HEK293 (cell line): Measurements from ENCODE around the gene TMEM234.

Experiments used
- CTCF ChIA-PET: fragments of 350-600 bp; formaldehyde crosslinking; extraction: SDS; loops from one replicate; lab custom pipeline; 2021; ENCODE audit warnings: antibody characterized with exemption; lab: Yijun Ruan, JAX
- POLR2A ChIA-PET: fragments of 300-600 bp; formaldehyde crosslinking; extraction: SDS; loops from one replicate; lab custom pipeline; 2020; ENCODE audit warnings: antibody characterized with exemption, inconsistent platforms; lab: Yijun Ruan, JAX
- H3K27ac ChIP-seq: fragments of 200-500 bp; sonication (Bioruptor generic); 2 replicates; pipeline ENCODE4 v1.5.1; 2014; ENCODE audit warnings: low read depth, low read length, control low read depth, inconsistent platforms; ENCODE audit errors: extremely low read depth
- H3K36me3 ChIP-seq, 2 experiments: fragments of 200-500 bp in 1 of 2; sonication (Bioruptor generic) in 1 of 2; 1 replicate in 1 of 2; 2 replicates in 1 of 2; pipeline ENCODE4 v1.5.1; 2014 to 2017; ENCODE audit warnings: inconsistent platforms in 2 of 2, low read length in 2 of 2; ENCODE audit not compliant: control insufficient read depth in 2 of 2, insufficient read depth in 1 of 2
- H3K4me1 ChIP-seq: fragments of 200-500 bp; sonication (Bioruptor generic); 2 replicates; pipeline ENCODE4 v1.5.1; 2014; ENCODE audit warnings: mild to moderate bottlenecking, low read length, inconsistent platforms; ENCODE audit not compliant: control insufficient read depth, insufficient read depth
- H3K4me3 ChIP-seq: 2 replicates; pipeline ENCODE4 v1.5.1; 2011; ENCODE audit warnings: low read depth, mild to moderate bottlenecking, control low read depth, low read length, moderate library complexity
- H3K9me3 ChIP-seq: fragments of 200-500 bp; sonication (Bioruptor generic); 2 replicates; pipeline ENCODE4 v1.5.1; 2014; ENCODE audit warnings: low read depth, low read length, inconsistent platforms; ENCODE audit not compliant: control insufficient read depth, insufficient read depth
- BCL11B ChIP-seq: fragments of 450-650 bp; formaldehyde crosslinking; IDR thresholded peaks from 2 replicates; pipeline ENCODE4 v1.5.1; 2016; ENCODE audit warnings: low read depth, missing biosample characterization, missing genetic modification characterization
- GFI1B ChIP-seq: fragments of 450-650 bp; formaldehyde crosslinking; IDR thresholded peaks from 2 replicates; pipeline ENCODE4 v1.5.1; 2016; ENCODE audit warnings: missing biosample characterization, missing genetic modification characterization
- HOXA7 ChIP-seq: sonication (generic); formaldehyde crosslinking; IDR thresholded peaks from 2 replicates; pipeline ENCODE4 v1.8.1; 2022; ENCODE audit warnings: missing genetic modification reagents, borderline replicate concordance
- KLF1 ChIP-seq: fragments of 450-650 bp; formaldehyde crosslinking; IDR thresholded peaks from 2 replicates; pipeline ENCODE4 v1.5.1; 2016; ENCODE audit warnings: missing biosample characterization, missing genetic modification characterization
- KLF8 ChIP-seq: fragments of 450-650 bp; formaldehyde crosslinking; IDR thresholded peaks from 2 replicates; pipeline ENCODE4 v1.5.1; 2016; ENCODE audit warnings: missing biosample characterization, missing genetic modification characterization
- KLF9 ChIP-seq: fragments of 450-650 bp; formaldehyde crosslinking; IDR thresholded peaks from 2 replicates; pipeline ENCODE4 v1.5.1; 2016; ENCODE audit warnings: missing biosample characterization, missing genetic modification characterization, low read depth
- MZF1 ChIP-seq: fragments of 450-650 bp; formaldehyde crosslinking; IDR thresholded peaks from 2 replicates; pipeline ENCODE4 v1.5.1; 2017; ENCODE audit warnings: missing biosample characterization, missing genetic modification characterization, borderline replicate concordance
- OSR2 ChIP-seq: fragments of 450-650 bp; formaldehyde crosslinking; IDR thresholded peaks from 2 replicates; pipeline ENCODE4 v1.5.1; 2016; ENCODE audit warnings: missing biosample characterization, missing genetic modification characterization
- ZBTB20 ChIP-seq: fragments of 450-650 bp; formaldehyde crosslinking; IDR thresholded peaks from 2 replicates; pipeline ENCODE4 v1.5.1; 2016; ENCODE audit warnings: missing biosample characterization, missing genetic modification characterization
- ZFP3 ChIP-seq: fragments of 450-650 bp; formaldehyde crosslinking; IDR thresholded peaks from 2 replicates; pipeline ENCODE4 v1.5.1; 2016; ENCODE audit warnings: low read depth, missing biosample characterization, missing genetic modification characterization
- ZIC2 ChIP-seq: fragments of 450-650 bp; formaldehyde crosslinking; IDR thresholded peaks from 2 replicates; pipeline ENCODE4 v1.5.1; 2016; ENCODE audit warnings: missing biosample characterization, missing genetic modification characterization
- ZNF114 ChIP-seq: fragments of 450-650 bp; formaldehyde crosslinking; IDR thresholded peaks from 2 replicates; pipeline ENCODE4 v1.5.0; 2017; ENCODE audit warnings: missing biosample characterization, missing genetic modification characterization
- ZNF121 ChIP-seq: fragments of 450-650 bp; formaldehyde crosslinking; IDR thresholded peaks from 2 replicates; pipeline ENCODE4 v1.5.1; 2016; ENCODE audit warnings: missing biosample characterization, missing genetic modification characterization
- ZNF133 ChIP-seq: fragments of 450-650 bp; formaldehyde crosslinking; IDR thresholded peaks from 2 replicates; pipeline ENCODE4 v1.5.1; 2016; ENCODE audit warnings: missing biosample characterization, missing genetic modification characterization
- ZNF155 ChIP-seq: fragments of 450-650 bp; formaldehyde crosslinking; IDR thresholded peaks from 2 replicates; pipeline ENCODE4 v1.5.1; 2016; ENCODE audit warnings: missing biosample characterization, missing genetic modification characterization
- ZNF221 ChIP-seq: fragments of 450-650 bp; formaldehyde crosslinking; IDR thresholded peaks from 2 replicates; pipeline ENCODE4 v1.5.1; 2017; ENCODE audit warnings: missing biosample characterization, missing genetic modification characterization, borderline replicate concordance
- ZNF24 ChIP-seq: fragments of 450-650 bp; formaldehyde crosslinking; IDR thresholded peaks from 2 replicates; pipeline ENCODE4 v1.5.1; 2016; ENCODE audit warnings: missing biosample characterization, missing genetic modification characterization
- ZNF302 ChIP-seq: fragments of 450-650 bp; formaldehyde crosslinking; IDR thresholded peaks from 2 replicates; pipeline ENCODE4 v1.5.1; 2016; ENCODE audit warnings: missing biosample characterization, missing genetic modification characterization, low read depth
- ZNF311 ChIP-seq: fragments of 450-650 bp; formaldehyde crosslinking; IDR thresholded peaks from 2 replicates; pipeline ENCODE4 v1.5.1; 2017; ENCODE audit warnings: missing biosample characterization, missing genetic modification characterization, borderline replicate concordance
- ZNF354C ChIP-seq: fragments of 450-650 bp; formaldehyde crosslinking; IDR thresholded peaks from 2 replicates; pipeline ENCODE4 v1.5.1; 2016; ENCODE audit warnings: missing biosample characterization, missing genetic modification characterization, low read depth, borderline replicate concordance
- ZNF48 ChIP-seq: fragments of 450-650 bp; formaldehyde crosslinking; IDR thresholded peaks from 2 replicates; pipeline ENCODE4 v1.5.1; 2016; ENCODE audit warnings: missing biosample characterization, missing genetic modification characterization
- ZNF521 ChIP-seq: fragments of 450-650 bp; formaldehyde crosslinking; IDR thresholded peaks from 2 replicates; pipeline ENCODE4 v1.5.1; 2017; ENCODE audit warnings: missing biosample characterization, mild to moderate bottlenecking, missing genetic modification characterization
- ZNF701 ChIP-seq: fragments of 450-650 bp; formaldehyde crosslinking; IDR thresholded peaks from 2 replicates; pipeline ENCODE4 v1.5.1; 2016; ENCODE audit warnings: missing biosample characterization, missing genetic modification characterization
- ZNF707 ChIP-seq: fragments of 450-650 bp; formaldehyde crosslinking; IDR thresholded peaks from 2 replicates; pipeline ENCODE4 v1.5.1; 2016; ENCODE audit warnings: missing biosample characterization, missing genetic modification characterization
- ZNF777 ChIP-seq: fragments of 450-650 bp; formaldehyde crosslinking; IDR thresholded peaks from 2 replicates; pipeline ENCODE4 v1.5.1; 2017; ENCODE audit warnings: missing biosample characterization, missing genetic modification characterization, borderline replicate concordance
- ZNF837 ChIP-seq: fragments of 450-650 bp; formaldehyde crosslinking; IDR thresholded peaks from 2 replicates; pipeline ENCODE4 v1.5.1; 2016; ENCODE audit warnings: missing biosample characterization, missing genetic modification characterization
- ZSCAN23 ChIP-seq: fragments of 450-650 bp; formaldehyde crosslinking; IDR thresholded peaks from 2 replicates; pipeline ENCODE4 v1.5.1; 2016; ENCODE audit warnings: missing biosample characterization, missing genetic modification characterization
- TF ChIP-seq, protein P1 (sequence below): fragments of 450-650 bp; formaldehyde crosslinking; IDR thresholded peaks from 2 replicates; pipeline ENCODE4 v1.5.1; 2017; ENCODE audit warnings: missing biosample characterization, mild to moderate bottlenecking, missing genetic modification characterization, moderate library complexity
- TF ChIP-seq, protein P2 (sequence below): fragments of 450-650 bp; formaldehyde crosslinking; IDR thresholded peaks from 2 replicates; pipeline ENCODE4 v1.5.1; 2016; ENCODE audit warnings: missing biosample characterization, missing genetic modification characterization
- TF ChIP-seq, protein P3 (sequence below): fragments of 450-650 bp; formaldehyde crosslinking; IDR thresholded peaks from 2 replicates; pipeline ENCODE4 v1.5.1; 2016; ENCODE audit warnings: missing biosample characterization, missing genetic modification characterization
- TF ChIP-seq, protein P4 (sequence below): fragments of 450-650 bp; formaldehyde crosslinking; IDR thresholded peaks from 2 replicates; pipeline ENCODE4 v1.5.1; 2017; ENCODE audit warnings: missing biosample characterization, missing genetic modification characterization

The TMEM234 gene

DNA sequence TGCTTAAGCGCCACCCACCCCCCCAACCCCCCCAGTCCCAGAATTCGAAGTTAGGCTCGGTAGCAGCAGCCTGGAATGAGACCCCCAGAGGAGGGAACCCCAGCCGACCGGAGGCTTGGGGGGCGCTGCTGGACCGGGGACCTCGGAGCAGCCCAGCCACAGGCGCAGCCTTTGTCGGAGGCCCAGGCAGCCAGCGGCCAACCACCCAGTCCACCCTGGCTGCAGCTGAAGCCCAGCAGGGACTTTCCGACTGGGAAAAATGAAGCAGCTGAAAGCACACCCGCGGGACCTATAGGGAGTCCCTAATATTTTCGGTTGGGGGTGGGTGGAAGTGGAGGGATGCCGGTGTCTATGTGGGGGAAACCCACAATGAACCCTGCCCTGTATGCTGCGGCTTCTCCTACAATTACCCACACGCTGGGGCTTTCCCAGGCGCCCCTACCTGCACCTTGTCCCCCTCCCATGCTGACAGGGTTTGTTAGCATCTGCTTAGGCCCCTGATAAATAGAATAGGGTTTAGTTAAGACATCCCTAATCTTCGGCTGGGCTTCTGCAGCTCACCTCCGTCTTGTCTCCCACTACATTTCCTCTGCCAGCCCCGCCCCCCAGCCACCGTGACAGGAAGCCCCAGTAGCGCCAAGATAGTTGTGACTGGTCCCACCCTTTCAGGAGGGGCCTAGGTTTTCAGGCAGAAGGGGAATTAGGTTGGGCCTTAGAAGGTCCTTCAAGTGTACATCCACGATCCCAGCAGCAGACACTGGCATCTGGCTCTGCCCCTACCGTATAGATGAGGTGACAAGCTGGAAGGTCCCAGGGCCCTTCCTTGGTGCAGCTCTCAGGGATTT lies 20.9 kb downstream of the TMEM234 start:
- Histone ChIP-seq H3K9me3 (no peaks in the 10 kb centered on the region), H3K4me1 (no peaks in the 10 kb centered on the region; the same call in 1 of the 2 replicates), H3K36me3 (peaks cover 0 to 47% of the 10 kb centered on the region in 2 experiments; a peak in 1 of 3 replicates), H3K4me3 (peak overlapping the region; percentile 49), H3K27ac (no peak overlapping the region)
- ChIA-PET POLR2A (interaction anchor here (0.6 to 3.5 kb wide), 9 partner anchors 8 to 209 kb away, joined by 3 to 16 read pairs (median 5); partner anchors contain the start of genes DCDC2B, KPNA6 and MARCKSL1), CTCF (interaction anchor here (0.5 to 1.2 kb wide), 4 partner anchors 19 to 127 kb away, joined by 3 to 4 read pairs (median 3); partner anchors contain the start of gene TXLNA)
- no peak for TF ChIP-seq ZSCAN23 (tag by site-specific recombination)
- TF ChIP-seq MZF1 (tag by site-specific recombination): no peak
- TF ChIP-seq HOXA7 (CRISPR knock-in tag): no peak
- TF ChIP-seq ZNF707 (tag by site-specific recombination): no peak
- TF ChIP-seq, protein P1, sequence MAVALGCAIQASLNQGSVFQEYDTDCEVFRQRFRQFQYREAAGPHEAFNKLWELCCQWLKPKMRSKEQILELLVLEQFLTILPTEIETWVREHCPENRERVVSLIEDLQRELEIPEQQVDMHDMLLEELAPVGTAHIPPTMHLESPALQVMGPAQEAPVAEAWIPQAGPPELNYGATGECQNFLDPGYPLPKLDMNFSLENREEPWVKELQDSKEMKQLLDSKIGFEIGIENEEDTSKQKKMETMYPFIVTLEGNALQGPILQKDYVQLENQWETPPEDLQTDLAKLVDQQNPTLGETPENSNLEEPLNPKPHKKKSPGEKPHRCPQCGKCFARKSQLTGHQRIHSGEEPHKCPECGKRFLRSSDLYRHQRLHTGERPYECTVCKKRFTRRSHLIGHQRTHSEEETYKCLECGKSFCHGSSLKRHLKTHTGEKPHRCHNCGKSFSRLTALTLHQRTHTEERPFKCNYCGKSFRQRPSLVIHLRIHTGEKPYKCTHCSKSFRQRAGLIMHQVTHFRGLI: peak; percentile 99
- TF ChIP-seq ZNF114 (tag by site-specific recombination): no peak
- TF ChIP-seq, protein P2, sequence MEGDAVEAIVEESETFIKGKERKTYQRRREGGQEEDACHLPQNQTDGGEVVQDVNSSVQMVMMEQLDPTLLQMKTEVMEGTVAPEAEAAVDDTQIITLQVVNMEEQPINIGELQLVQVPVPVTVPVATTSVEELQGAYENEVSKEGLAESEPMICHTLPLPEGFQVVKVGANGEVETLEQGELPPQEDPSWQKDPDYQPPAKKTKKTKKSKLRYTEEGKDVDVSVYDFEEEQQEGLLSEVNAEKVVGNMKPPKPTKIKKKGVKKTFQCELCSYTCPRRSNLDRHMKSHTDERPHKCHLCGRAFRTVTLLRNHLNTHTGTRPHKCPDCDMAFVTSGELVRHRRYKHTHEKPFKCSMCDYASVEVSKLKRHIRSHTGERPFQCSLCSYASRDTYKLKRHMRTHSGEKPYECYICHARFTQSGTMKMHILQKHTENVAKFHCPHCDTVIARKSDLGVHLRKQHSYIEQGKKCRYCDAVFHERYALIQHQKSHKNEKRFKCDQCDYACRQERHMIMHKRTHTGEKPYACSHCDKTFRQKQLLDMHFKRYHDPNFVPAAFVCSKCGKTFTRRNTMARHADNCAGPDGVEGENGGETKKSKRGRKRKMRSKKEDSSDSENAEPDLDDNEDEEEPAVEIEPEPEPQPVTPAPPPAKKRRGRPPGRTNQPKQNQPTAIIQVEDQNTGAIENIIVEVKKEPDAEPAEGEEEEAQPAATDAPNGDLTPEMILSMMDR: peak; percentile 57; the same call in 1 of the 2 replicates
- no peak for TF ChIP-seq BCL11B (tag by site-specific recombination)
- no peak for TF ChIP-seq ZNF521 (tag by site-specific recombination)
- no peak for TF ChIP-seq ZNF777 (tag by site-specific recombination)
- TF ChIP-seq ZNF121 (tag by site-specific recombination): no peak
- TF ChIP-seq ZFP3 (tag by site-specific recombination): no peak
- TF ChIP-seq, protein P3, sequence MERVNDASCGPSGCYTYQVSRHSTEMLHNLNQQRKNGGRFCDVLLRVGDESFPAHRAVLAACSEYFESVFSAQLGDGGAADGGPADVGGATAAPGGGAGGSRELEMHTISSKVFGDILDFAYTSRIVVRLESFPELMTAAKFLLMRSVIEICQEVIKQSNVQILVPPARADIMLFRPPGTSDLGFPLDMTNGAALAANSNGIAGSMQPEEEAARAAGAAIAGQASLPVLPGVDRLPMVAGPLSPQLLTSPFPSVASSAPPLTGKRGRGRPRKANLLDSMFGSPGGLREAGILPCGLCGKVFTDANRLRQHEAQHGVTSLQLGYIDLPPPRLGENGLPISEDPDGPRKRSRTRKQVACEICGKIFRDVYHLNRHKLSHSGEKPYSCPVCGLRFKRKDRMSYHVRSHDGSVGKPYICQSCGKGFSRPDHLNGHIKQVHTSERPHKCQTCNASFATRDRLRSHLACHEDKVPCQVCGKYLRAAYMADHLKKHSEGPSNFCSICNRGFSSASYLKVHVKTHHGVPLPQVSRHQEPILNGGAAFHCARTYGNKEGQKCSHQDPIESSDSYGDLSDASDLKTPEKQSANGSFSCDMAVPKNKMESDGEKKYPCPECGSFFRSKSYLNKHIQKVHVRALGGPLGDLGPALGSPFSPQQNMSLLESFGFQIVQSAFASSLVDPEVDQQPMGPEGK (tag by site-specific recombination): peak; percentile 6; the same call in 1 of the 2 replicates
- TF ChIP-seq KLF9 (tag by site-specific recombination): peak; percentile 63
- TF ChIP-seq KLF8 (tag by site-specific recombination): 0 out of 2 replicates have a peak, but pooled peaks have one; percentile 10
- 0 out of 2 replicates have a peak, but pooled peaks have one; percentile 32 for TF ChIP-seq ZBTB20 (tag by site-specific recombination)
- TF ChIP-seq ZIC2 (tag by site-specific recombination): peak; percentile 45; the same call in 1 of the 2 replicates
- TF ChIP-seq ZNF354C (tag by site-specific recombination): no peak
- no peak for TF ChIP-seq GFI1B
- TF ChIP-seq ZNF302 (tag by site-specific recombination): no peak
- no peak for TF ChIP-seq ZNF24 (tag by site-specific recombination)
- no peak for TF ChIP-seq ZNF311 (tag by site-specific recombination)
- TF ChIP-seq KLF1: peak; percentile 38; the same call in 1 of the 2 replicates
- TF ChIP-seq, protein P4, sequence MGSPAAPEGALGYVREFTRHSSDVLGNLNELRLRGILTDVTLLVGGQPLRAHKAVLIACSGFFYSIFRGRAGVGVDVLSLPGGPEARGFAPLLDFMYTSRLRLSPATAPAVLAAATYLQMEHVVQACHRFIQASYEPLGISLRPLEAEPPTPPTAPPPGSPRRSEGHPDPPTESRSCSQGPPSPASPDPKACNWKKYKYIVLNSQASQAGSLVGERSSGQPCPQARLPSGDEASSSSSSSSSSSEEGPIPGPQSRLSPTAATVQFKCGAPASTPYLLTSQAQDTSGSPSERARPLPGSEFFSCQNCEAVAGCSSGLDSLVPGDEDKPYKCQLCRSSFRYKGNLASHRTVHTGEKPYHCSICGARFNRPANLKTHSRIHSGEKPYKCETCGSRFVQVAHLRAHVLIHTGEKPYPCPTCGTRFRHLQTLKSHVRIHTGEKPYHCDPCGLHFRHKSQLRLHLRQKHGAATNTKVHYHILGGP (tag by site-specific recombination): no peak
- TF ChIP-seq ZNF155: no peak
- peak; percentile 89 for TF ChIP-seq OSR2 (tag by site-specific recombination)
- TF ChIP-seq ZNF837: no peak
- TF ChIP-seq ZNF48 (tag by site-specific recombination): no peak
- TF ChIP-seq ZNF133: no peak
- TF ChIP-seq ZNF701: no peak
- TF ChIP-seq ZNF221: no peak
